ENCODE data around the gene NME7.

DNA sequence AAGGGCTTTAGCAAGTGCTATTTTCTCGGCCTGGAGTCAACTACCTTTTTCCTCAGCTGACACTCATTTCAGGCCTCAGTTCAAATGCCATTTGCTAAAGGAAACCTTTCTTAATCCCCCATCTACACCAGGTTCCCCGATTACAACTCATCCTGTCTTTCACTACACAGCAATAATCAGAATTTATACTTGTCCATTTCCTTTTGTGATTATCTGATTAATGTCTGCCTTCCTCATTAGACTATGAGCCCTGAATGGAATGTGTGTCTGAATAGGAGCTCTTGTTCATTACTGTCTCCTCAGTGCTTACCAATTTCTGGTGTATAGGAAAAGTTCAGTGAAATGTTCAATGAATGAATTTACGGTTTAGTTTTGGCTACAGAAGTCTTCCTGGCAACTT, 224.3 kb downstream of the NME7 start:
- TF ChIP-seq CTCF (IDR thresholded peaks at IDR 0.05 in 8 of 11, conservative IDR thresholded peaks at IDR 0.05 in 3 of 11) (no peak), POLR2A (IDR thresholded peaks at IDR 0.05) (no peak), POLR2AphosphoS5 (IDR thresholded peaks at IDR 0.05) (no peak)
